NCI-H446 (cell line): ENCODE measurements around the gene EHHADH.

Source experiments
- DNase-seq, 2 experiments: peaks; one replicate each; lab custom pipeline; 2025; lab: John Stamatoyannopoulos, UW

EHHADH gene

GRCh38 chr3:185195652-185196051 is 58.2 kb downstream of the EHHADH start:
- no peak for DNase-seq

DNA sequence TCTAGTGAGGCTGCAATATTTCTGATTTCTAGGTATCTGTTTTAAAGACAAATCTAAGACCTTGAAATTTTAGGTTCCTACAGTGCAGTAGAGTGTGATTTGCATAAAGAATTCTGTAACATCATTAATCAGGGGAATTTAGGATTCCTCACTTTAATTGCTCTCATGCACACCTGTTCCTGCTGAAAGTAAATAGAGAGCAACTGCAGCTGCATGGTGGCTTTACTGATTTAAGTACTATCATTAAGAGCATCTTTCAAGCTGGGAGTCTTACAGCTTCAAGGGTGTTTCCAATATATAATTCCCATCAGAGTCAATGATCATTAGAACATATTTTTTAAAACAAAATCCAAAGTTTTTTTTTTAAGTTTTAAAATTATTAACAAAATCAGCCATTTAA is 65.0 kb downstream of the EHHADH start:
- no peak for DNase-seq

- DNase-seq = no peak
Observed at GRCh38 chr3:185187391-185187790, 66.5 kb downstream of the EHHADH start.

- DNase-seq = peak; percentile 41 to 68
Observed at GRCh38 chr3:185176750-185177359, 77.0 kb downstream of the EHHADH start.

- no peak for DNase-seq
Observed at GRCh38 chr3:185175370-185175987, 78.4 kb downstream of the EHHADH start.

DNA sequence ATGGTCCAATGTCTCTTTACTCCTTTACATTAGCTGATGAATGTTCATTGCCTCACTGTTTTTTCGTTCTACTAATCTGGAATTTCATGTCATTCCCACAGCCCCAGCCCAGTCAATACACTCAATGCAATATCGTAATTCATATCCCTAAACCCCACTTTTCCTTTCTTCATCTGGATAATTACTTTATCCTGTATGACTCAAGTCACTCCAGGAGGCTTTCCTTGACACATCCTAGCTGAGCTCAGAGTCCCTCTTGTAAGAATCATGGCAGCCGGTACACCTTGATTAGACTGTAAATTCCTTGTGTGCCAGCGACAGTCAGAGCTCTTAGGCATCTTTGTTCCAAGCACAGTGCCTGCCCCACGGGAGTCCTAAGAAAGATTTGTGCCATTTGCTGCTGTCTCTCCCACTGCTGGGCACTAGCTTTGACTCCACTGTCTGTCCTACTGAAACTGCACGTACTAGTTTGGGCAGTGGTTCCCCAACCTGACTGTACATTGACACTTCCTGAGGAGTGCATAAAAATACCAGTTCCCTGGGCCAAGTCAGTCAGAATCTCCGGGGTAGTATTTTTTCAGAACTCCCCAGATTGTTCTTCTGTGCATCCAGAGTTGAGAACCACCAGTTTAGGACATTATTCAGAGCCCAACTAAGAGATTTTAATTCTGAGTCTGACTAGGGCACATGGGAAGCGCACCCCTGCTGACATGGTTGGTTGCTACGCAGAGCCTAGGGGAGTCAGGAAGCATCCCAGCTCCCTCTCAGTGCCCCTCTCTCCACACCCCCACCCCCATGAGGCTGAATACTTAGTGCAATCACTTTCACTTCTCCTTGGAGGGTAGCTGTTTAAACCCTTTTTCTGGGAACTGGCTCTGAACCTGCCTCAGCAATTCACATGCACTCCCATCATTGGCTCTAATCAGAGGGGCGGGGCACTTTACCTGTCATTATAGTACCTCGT is 81.5 kb downstream of the EHHADH start:
- DNase-seq = no peak

DNA sequence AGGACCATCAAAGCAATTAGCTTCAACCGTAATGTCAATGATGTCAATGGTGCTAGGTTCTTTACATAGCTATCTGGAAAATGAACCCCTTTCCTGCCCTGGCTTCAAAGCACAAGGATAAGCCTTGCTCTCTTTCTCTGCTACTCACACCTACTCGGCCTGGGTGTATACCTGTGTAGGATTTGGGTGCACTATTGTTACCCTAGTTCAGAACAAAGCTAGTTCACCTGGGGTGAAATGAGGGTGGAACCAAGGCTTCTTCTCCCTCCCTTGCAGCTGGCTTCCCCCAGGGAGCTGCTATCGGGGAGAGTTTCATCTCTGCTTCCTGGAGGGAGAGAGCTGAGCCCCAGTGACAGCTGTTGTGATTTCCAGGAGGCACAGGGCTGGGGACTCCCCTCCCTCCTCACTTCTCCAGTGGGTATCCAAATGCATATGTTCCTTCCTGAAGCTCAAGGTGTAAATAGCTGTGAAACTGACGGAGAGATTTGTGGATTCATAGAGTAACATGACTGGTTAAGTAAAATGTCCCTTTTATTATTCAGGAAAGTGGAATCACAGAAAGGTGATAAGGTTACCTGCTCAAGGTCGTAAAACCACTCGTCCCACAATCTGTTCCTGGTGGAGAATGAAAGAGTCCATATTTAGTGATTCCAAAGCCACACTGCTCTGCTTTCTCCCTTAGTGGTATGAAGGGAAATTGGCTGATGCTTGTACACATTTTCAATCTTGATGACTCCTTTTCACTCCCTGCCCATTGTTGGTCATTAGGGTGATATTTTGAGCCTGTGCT is 89.2 kb downstream of the EHHADH start:
- DNase-seq = no peak

GRCh38 chr3:185162634-185163033 is 91.2 kb downstream of the EHHADH start:
- no peak for DNase-seq

DNA sequence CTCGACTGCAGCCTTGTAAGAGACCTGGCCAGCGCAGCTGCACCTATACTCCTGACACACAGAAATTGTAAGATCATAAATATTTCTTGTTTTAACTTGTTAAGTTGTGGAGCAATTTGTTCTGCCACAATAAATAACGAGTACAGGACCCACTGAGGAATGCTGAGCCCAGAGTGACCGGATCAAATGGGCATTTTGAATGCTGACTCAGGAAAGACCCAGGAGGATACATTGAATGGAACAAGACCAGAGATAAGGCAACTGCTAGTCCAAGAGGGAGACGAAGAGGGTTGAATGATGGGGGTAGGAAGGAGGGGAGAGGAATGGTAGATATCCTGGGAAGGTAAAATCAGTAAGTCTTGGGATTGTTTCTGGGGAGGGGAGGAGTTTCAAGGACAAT is 92.1 kb downstream of the EHHADH start:
- no peak for DNase-seq

GRCh38 chr3:185157347-185157746 is 96.5 kb downstream of the EHHADH start:
- no peak for DNase-seq

DNA sequence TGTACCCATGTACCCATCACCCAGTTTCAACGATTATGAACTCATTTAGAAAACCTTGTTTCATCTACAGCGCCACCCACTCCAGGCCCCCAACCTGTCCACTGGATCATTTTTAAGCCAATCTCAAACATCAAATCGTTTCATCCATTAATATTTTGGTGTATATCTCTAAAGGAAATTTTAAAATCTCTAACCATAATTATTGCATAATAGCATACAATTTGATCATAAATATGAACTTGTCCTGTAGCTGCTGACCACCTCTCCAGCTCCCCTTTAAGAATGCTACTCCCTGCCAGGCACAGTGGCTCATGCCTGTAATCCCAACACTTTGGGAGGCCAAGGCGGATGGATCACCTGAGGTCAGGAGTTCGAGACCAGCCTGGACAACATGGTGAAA is 98.2 kb downstream of the EHHADH start:
- no peak for DNase-seq

DNA sequence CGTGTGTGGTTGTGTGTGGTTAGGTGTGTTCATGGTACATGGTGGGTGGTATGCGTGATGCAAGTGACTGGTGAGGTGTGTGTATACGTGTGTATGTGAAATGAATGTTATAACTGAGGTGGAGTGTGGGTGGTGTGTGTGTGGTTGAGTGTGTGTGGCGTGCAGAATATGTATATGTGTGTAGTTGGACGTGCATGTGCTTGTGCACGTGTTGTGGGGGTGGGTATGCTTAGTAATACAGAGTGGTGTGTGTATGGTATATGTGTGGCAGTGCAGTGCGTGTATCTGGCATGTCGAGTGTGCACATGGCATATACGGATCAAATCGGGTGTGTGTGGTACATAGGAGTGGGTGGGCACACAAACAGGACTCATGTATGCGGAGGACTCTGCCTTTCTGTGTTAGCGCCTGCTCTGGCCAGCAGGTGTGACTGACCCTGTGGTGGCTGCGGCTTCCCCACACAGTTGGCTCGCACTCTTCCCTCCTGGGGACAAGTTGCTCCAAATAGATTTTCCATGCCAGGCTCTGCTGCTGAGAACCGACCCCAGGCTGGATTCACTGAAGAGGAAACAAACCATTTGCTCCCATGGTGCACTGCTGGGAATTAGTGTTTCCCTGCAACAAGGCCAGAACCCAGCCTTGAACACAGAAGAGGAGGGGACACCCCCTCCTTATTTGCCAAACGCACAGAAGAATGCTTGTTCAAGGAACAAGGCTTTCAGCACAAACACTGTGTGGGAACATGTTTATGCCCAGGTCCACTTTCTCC is 99.8 kb downstream of the EHHADH start:
- DNase-seq = peak in 1 of 2 experiments; percentile 29

DNA sequence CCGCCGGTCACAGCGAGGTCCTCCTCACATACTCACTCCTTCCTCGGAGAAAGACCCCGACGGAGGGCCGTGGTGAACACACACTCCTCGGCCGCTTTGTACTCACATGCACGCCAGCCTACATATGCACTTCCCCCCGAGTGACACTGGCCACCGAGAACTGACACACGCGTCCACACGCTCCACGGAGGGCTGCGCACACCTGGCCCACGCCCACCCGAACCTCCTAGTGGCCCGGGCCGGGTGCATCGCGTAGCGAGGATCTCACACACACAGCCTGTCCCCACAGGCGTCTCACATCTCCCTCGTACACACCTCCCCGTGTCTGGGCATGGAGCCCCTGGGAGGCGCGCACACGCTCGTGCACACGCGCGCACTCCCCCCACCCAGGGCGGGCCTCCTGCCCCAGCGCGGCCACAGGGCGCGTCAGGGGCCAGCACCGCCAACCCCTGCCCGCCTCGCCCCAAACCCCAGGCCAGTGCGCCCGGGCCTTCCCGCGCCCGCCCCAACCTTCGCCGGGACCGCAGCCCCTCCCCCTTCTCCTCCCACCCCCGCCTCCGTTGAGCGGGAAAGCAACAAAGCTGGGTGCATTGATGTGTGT is 100.6 kb downstream of the EHHADH start:
- DNase-seq = no peak

- peak; percentile 32 to 75 for DNase-seq
Observed at GRCh38 chr3:185152410-185153170, 101.3 kb downstream of the EHHADH start, which contains the start of gene C3orf70. Gene C3orf70 (minus strand): TSS chr3:185153060. CDS start chr3:185152823, 237 bp downstream.

- no peak for DNase-seq
Observed at GRCh38 chr3:185151964-185152409, 101.9 kb downstream of the EHHADH start.

DNA sequence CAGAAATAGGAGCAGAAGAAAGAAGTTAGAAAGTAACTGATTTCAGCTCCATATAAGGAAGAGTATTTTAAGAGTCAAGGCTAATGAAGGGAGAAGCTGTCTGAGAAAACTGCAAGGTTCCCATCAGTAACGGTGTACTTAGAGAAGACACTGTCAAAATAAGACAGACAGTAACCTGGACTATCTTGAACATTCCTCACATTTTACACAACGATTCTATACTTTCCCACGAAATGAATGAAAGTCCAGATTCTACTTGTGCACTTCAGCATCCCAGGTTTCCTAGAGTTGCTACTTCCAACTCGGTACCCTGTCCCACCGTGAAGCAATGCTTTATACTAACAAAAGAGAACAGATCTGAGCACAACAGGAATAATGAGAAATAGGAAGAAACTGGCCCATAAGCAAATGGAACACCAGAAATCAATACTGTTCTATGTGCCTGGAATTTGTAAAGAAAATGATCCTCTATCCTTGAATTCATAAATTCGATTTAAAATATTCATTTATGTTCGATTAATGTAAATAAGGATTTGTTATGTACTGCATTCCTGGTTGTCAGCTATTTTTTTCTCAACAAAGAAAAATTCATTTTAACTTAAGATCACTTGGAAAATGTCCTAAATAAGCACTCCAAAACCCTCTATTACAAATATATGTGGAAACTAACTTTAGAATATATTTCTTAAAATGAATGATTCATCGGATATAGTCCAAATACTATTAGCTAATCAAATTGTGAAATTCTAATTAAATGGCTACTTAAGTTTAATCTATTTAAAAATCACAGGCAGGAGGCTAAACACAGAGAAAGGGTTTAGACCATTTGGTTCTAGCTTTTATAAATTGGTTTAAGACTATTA is 102.5 kb downstream of the EHHADH start:
- no peak for DNase-seq

GRCh38 chr3:185150561-185150960 is 103.3 kb downstream of the EHHADH start:
- DNase-seq = no peak

DNA sequence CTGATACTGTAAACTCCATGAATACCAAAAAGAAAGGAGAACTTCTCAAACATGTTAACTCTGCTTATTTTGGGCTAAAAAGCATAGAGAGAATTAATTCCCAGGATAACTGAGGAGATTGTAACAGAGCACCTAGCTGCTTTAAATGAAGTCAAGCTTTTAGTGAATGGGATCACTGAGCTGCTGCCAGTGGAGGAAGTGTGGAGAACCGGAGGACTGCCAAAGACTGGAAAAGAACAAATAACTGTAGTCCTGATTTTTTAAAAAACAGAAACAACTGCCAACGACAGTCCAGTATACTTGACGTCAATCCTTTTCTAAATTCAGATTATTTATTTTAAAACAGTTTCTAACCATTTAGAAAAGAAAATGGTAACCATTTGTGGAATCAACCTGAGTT is 104.3 kb downstream of the EHHADH start:
- DNase-seq = no peak

GRCh38 chr3:185145511-185145910 is 108.3 kb downstream of the EHHADH start:
- DNase-seq = no peak
